BE2C (cell line): ENCODE data around the gene WNT7B.

Source experiments
- DNase-seq: peaks from one replicate; pipeline ENCODE4 v3.0.0-alpha.2; 2020
- H3K27me3 ChIP-seq: fragments of 250-450 bp; sonication (Bioruptor Pico); 2 replicates; pipeline ENCODE4 v1.5.1; 2020; ENCODE audit warnings: mild to moderate bottlenecking
- H3K36me3 ChIP-seq: fragments of 250-450 bp; sonication (Bioruptor Pico); 2 replicates; pipeline ENCODE4 v1.5.1; 2020; ENCODE audit warnings: mild to moderate bottlenecking
- H3K4me1 ChIP-seq: fragments of 250-450 bp; sonication (Bioruptor Pico); 2 replicates; pipeline ENCODE4 v1.5.1; 2020
- H3K4me3 ChIP-seq: 2 replicates; pipeline ENCODE4 v1.5.1; 2011; ENCODE audit warnings: low read depth, low read length
- H3K9me3 ChIP-seq: fragments of 250-450 bp; sonication (Bioruptor Pico); 2 replicates; pipeline ENCODE4 v1.5.1; 2020
- TF ChIP-seq, protein P1 (sequence below): IDR thresholded peaks from 2 replicates; pipeline ENCODE4 v1.5.1; 2012; ENCODE audit warnings: mild to moderate bottlenecking, low read depth, low read length

WNT7B gene

GRCh38 chr22:45962434-45962718, 14.6 kb downstream of the WNT7B start:
- no peaks in the 10 kb centered on the region for H3K9me3 ChIP-seq
- TF ChIP-seq, protein P1, sequence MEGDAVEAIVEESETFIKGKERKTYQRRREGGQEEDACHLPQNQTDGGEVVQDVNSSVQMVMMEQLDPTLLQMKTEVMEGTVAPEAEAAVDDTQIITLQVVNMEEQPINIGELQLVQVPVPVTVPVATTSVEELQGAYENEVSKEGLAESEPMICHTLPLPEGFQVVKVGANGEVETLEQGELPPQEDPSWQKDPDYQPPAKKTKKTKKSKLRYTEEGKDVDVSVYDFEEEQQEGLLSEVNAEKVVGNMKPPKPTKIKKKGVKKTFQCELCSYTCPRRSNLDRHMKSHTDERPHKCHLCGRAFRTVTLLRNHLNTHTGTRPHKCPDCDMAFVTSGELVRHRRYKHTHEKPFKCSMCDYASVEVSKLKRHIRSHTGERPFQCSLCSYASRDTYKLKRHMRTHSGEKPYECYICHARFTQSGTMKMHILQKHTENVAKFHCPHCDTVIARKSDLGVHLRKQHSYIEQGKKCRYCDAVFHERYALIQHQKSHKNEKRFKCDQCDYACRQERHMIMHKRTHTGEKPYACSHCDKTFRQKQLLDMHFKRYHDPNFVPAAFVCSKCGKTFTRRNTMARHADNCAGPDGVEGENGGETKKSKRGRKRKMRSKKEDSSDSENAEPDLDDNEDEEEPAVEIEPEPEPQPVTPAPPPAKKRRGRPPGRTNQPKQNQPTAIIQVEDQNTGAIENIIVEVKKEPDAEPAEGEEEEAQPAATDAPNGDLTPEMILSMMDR: no peak
- H3K4me3 ChIP-seq: no peak overlapping the region
- H3K27me3 ChIP-seq: no peaks in the 10 kb centered on the region
- H3K36me3 ChIP-seq: no peaks in the 10 kb centered on the region
- no peak for DNase-seq
- peaks cover 6% of the 10 kb centered on the region; the same call in 1 of the 2 replicates for H3K4me1 ChIP-seq

DNA sequence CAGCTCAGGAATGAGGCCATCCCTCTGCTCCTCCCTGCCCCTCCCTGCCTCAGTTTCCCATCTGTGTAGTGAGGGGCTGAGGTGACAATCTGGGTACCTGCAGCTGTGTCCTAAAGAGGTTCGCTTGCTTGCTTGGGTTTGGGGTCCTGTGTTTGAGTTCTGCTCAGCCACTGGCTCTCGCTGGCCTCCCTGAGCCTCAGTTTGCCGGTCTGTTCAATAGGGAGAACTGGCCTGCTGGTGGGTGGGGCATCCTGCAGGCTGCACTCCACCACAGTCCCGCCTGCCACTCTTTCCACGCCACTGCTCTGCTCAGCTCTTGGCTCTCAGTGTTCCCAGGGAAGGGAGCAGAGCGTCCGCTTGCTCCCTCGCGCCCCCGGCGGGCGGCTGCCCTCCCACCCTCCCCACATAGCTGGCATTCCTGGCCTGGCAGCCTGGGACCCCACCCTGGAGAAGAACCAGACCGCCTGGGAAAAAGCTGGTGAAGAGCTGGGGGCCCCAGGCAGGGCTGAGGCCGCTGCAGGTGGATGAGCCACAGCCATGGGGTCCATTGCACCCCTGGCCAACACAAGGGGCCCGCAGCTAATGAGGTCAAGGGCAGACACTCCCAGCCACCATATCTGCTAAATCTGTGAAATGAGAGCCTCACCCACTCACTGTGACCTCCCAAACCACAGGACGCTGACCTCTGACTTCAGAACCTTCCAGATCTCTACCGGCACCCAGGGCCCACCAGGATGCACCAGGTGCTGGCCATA, 15.1 kb downstream of the WNT7B start:
- no peak for DNase-seq
- H3K36me3 ChIP-seq: no peaks in the 10 kb centered on the region
- no peaks in the 10 kb centered on the region for H3K27me3 ChIP-seq
- TF ChIP-seq, protein P1: no peak
- H3K9me3 ChIP-seq: no peaks in the 10 kb centered on the region
- H3K4me1 ChIP-seq: peaks cover 6% of the 10 kb centered on the region; the same call in 1 of the 2 replicates
- no peak overlapping the region for H3K4me3 ChIP-seq

DNA sequence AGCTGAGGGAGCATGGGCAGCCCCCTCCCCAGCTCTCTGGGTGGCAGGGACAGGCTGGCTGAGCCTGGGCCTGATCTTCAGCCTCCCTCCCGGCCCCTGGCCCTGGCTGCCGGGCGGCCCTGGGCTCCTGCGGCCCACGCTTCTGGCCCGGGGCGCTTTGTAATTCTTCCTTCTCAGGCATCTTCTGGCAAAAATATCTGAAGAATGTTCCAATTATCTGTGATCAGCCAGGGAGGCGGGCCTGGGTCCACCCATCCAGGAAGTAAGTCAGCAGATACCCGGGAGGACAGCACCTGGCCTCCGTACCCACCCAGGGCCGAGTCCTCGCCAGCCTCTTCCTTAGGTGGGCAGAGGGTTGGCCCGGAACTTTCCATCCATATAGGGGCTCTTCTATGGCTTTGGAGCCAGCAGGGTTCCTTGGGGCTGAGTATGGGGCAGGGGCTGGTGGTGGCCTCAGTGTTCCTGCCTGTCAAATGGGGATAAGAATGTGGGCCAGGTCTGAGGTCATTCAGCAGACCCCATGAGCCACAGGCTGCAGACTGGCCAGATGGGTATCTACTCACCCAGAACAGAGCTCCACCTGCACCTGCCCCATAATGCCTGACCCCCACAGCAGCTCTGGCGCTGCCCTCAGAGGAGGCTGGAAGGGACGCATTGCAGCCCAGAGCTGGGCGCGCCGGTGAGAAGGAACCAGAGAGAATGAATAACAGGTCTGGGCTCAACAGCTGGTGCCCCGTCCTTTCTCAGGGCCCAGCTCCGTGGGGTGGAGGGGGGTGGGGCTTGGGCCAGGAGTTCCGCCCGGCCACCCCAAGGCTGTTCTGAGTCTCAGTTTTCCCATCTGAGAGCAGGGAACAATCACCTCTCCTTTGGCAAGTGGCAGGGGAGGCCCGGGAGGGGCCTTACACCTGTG, 16.2 kb downstream of the WNT7B start:
- H3K4me1 ChIP-seq: peaks cover 11% of the 10 kb centered on the region
- no peaks in the 10 kb centered on the region for H3K36me3 ChIP-seq
- H3K9me3 ChIP-seq: no peaks in the 10 kb centered on the region
- no peaks in the 10 kb centered on the region for H3K27me3 ChIP-seq
- no peak overlapping the region for H3K4me3 ChIP-seq
- TF ChIP-seq, protein P1: no peak
- no peak for DNase-seq

DNA sequence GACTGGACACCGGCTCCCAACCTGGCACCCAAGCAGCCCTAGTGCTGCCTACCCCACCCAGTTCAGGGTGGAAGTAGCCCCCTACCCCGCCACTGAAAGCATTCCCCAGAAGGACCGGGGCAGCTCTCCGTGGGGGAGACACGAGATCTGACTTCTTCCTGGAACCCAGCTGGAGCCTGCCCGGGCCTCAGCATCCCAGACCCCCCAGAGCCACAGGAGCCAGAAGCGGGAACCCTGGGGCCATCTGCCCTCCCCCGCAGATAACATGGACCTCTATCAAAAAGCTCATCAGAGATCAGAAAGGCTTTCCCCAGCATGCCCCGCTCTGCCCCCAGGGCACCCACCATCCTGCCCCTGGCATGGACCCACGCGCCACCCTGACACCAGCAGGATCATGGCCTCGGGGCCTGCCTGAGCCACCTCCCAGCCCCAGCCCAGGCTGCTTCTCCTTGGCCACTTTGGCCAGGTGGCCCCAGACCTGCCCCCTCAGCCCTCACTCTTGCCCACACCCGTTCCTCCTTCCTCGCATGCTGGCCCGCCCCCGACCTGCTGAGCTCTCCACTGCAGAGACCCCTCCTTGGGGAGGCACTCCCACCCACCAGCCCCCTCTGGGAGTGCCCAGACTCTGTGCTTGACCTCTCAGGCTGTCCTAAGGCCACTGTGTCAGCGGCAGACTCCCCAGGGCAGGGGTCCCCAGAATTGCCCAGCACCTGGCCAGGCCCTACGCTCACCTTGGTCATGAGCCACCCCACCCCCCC, 17.1 kb downstream of the WNT7B start:
- no peak for DNase-seq
- TF ChIP-seq, protein P1: no peak
- Histone ChIP-seq H3K4me3 (no peak overlapping the region), H3K36me3 (no peaks in the 10 kb centered on the region), H3K27me3 (no peaks in the 10 kb centered on the region), H3K4me1 (peaks cover 14% of the 10 kb centered on the region), H3K9me3 (no peaks in the 10 kb centered on the region)

DNA sequence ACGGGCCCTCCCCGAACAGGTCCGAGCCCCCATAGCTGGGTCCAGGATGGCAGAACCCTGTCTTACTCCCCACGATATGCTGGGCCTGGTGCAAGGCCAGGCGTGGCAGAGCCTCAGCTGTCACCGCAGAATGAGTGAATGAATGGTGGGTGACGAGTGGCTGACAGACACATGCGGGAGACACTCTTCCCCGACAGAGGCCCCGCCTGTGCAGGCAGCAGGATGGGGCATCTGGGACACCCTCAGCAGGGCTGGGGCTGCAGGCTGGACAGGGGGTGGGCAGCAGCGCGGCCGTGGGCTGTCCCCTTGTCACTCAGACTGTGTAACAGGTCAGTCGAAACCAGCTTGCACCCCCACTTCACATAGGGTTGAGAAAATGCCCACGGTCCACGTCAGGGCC, 18.0 kb downstream of the WNT7B start:
- Histone ChIP-seq H3K36me3 (no peaks in the 10 kb centered on the region), H3K9me3 (no peaks in the 10 kb centered on the region), H3K4me1 (peaks cover 14% of the 10 kb centered on the region), H3K27me3 (no peaks in the 10 kb centered on the region), H3K4me3 (no peak overlapping the region)
- TF ChIP-seq, protein P1: no peak
- DNase-seq: no peak
